NCI-H345 (cell line): ENCODE data around the gene SORBS2.

Source experiments
- DNase-seq: peaks from one replicate; lab custom pipeline; 2025; lab: John Stamatoyannopoulos, UW

The SORBS2 gene

GRCh38 chr4:185800266-185800945, 11.6 kb downstream of the SORBS2 start:
- DNase-seq: no peak

GRCh38 chr4:185799442-185799841, 12.6 kb downstream of the SORBS2 start:
- DNase-seq: no peak

GRCh38 chr4:185797596-185798338, 14.2 kb downstream of the SORBS2 start:
- no peak for DNase-seq

GRCh38 chr4:185797018-185797417, 15.0 kb downstream of the SORBS2 start:
- no peak for DNase-seq

DNA sequence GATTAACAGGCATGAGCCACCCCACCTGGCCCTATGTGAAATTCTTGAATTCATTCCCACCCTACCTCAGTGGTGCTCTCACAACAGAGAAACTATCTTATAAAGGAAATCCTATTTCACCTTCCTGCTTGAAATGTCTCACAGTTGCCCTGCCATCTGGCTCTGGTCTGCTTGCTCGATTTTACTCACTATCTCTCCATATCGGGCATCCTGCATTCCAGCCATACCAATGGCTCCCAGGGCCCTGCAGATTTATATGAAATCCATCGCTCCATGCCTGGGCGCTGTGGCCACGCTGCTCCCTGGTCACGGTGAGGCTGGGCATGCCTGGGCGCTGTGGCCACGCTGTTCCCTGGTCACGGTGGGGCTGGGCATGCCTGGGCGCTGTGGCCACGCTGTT, 15.8 kb downstream of the SORBS2 start:
- DNase-seq: no peak

DNA sequence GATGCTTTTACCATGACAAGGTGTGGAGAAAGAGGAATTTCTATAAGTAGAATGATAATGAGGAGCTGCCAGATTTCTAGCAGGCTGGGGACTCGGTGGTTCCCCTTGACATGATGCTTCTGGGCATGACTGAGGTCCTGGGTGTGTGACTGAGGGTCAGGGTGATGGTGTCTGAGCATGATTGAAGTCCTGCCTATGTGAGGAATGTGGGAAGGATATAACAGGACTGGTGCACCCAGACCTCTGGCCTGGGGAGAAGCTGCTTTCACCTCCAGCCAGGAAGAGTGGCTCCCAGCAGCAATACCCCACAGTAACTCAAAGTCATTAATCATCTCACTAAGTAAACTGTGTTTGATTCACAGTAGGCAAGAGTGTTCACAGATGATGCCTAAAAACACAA, 17.4 kb downstream of the SORBS2 start:
- DNase-seq: no peak

DNA sequence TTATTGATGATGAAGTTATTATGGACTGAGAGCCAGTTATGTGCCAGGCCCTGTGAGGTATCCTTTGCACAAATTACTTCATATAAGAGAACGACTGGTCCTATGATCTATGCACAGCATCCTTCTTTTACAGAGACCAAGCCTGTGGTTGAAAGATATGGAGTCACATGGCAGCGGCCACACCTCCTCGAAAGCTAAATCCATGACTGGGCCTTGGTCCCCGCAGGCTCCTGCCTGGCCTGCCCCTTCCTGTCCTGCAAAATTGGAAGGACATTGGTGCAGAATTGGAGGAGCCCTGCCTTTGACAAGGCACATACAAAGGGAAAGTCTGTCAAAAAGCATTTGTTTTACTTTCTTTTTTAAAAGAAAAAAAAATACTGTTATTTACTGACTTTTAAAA, 18.3 kb downstream of the SORBS2 start:
- no peak for DNase-seq

- no peak for DNase-seq
These were observed 18.9 kb downstream of the SORBS2 start for GRCh38 chr4:185793116-185793485.

DNA sequence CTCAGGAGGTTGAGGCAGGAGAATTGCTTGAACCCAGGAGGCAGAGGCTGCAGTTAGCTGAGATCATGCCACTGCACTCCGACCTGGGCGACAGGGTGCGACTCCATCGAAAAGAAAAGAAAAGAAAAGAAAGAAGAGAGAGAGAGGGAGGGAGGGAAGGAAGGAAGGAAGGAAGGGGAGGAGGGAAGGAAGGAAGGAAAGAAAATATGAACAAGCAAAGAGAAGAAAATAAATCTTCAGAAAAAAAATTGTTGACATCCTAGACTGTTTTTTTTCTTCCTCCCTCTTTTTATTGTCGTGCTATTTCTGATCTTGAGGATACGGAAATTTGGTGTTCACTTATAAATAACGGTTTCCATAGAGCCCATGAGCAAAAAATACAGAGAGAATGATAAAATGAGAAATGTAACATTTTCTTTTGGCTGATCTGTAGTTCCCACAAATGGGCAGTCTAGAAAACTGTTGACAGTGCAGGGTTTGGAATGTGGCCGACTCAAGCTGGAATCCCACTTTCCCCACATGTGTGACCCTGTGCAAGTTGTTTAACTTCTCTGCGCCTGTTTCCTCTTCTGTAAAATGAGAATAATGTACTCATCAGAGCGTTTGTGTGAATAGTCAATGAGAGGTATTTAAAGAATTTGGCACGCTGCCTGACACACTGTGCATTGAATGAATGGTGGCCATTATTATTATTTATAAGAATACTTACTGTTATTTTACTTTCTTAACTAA, 19.4 kb downstream of the SORBS2 start:
- peak; percentile 63 for DNase-seq

DNA sequence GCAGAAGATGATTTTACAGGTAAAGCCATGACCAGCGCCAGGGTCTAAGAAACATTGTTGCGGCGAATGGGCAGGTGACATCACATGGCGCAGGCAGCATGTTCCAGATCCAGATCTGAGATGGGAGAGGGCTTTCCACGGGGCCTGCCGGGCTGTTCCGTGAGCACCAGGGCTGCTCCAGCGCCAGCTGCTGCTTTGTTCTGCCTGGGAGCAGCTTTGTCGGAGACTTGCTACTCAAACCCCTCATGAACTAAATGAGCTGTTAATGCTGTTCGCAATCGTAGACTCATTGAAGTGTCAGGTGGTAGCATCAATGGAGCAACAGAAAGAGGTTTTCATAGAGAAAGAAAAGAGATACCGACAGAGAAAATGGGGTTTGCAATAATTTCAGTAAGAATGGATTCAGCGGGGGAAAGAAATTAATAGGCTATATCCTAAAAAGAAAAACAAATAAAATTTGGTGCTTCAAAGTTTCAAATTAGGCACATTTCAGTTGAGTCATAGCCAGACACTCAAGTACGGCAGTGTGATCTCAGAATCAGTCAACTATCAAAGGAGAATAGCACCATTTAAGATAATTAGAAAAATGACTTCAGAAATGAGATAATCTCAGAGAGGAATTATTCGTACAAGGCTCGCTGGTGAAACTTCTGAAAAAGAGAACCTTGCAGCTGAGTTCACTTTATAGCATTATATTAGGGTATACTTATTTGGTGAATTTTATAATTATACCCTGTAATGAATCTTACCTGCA, 23.9 kb downstream of the SORBS2 start:
- DNase-seq: peak; percentile 91

- DNase-seq: no peak
These were observed 25.6 kb downstream of the SORBS2 start for GRCh38 chr4:185786422-185786821.

DNA sequence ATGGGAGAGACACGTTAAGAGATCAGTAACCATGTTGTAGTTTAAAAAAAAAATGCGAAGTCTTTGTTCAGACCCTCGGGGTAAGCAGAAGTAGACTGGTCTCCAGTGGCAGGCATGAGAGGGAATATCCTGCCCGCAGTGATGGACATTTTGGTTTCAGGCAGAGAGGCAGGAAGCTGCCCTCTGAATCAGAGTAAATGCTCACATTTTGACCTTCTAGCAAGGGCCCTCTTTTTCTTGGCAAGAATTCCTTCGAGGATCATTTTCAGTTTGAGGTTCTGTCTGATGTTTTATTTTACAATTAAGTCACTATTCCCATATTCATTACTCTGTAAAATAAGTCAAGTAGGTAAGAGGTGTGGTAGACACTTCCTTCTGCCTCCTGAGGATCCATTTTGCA, 28.4 kb downstream of the SORBS2 start:
- no peak for DNase-seq

- no peak for DNase-seq
These were observed 29.5 kb downstream of the SORBS2 start for GRCh38 chr4:185782523-185782922.

DNA sequence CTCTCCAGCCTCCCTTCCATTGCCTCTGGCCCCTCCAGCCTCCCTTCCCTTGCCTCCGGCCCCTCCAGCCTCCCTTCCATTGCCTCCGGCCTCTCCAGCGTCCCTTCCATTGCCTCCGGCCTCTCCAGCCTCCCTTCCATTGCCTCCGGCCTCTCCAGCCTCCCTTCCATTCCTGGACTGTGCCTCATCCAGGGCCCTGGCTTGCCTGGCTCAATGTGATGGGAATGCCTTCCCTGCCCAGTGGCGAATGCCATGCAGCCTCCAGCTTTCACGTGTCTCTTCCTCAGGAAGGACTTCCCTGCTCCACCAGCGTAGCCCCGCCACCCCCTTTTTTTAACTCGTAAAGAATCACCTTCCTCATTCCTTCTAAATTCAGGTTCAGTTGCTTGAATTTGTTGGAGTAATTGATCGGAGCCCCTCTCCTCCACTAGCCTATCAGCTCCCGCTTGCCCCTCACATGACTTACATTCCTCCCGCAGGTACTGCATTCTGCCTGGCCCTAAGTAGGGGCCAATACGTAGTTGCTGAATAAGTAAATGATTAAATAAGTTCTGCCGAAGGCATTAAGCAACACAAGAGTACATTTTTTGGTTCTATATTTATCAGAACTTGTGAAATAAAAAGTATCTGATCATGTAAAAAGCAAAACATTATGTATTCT, 30.3 kb downstream of the SORBS2 start:
- DNase-seq: no peak

- DNase-seq: no peak
These were observed 31.5 kb downstream of the SORBS2 start for GRCh38 chr4:185780472-185780871.

- no peak for DNase-seq
These were observed 32.5 kb downstream of the SORBS2 start for GRCh38 chr4:185779517-185779916.

DNA sequence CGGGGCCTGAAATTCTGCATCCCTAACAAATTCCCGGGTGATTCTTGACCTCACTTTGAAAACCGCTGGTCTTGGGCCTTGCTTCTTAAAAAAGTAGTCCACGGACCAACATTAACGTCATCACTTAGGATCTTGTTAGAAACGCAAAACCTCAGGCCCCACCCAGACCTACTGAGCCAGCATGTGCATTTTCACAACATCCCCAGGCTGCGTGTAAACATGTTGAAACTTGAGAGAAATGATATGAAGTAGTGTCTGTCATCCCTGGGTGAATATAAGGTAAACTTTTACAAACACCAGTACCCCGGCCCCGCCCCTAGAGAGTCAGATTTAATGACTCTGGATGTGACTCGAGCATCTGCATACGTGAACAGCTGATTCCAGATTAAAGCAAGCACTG, 33.7 kb downstream of the SORBS2 start:
- no peak for DNase-seq

- DNase-seq: no peak
These were observed 36.0 kb downstream of the SORBS2 start for GRCh38 chr4:185775792-185776555.

- no peak for DNase-seq
These were observed 36.9 kb downstream of the SORBS2 start for GRCh38 chr4:185774845-185775680.

- no peak for DNase-seq
These were observed 37.8 kb downstream of the SORBS2 start for GRCh38 chr4:185774131-185774653.
